HG02610 (cell line): ENCODE results near the gene CRCP.
"Not testable (repeated sequence)": the region's sequence is repeated elsewhere in the genome, so short reads cannot be mapped to it uniquely, and the experiment has no call there.

Source experiments
- ATAC-seq: cut with Tn5 transposase; IDR thresholded peaks from one replicate; pipeline ENCODE4 v1.9.1; 2021; ENCODE audit warnings: mild to moderate bottlenecking, moderate library complexity; ENCODE audit not compliant: unreplicated experiment

The CRCP gene

GRCh38 chr7:66114743-66115649 lies at the start of gene CRCP:
TSS of gene CRCP (plus strand) at chr7:66114847. CDS start at chr7:66114963, 116 bp downstream.
- peak; percentile 90 for ATAC-seq

- no peak for ATAC-seq
Observed at GRCh38 chr7:66069732-66070131, 44.9 kb upstream of the CRCP start.

- ATAC-seq: no peak
Observed at GRCh38 chr7:66070222-66070621, 44.4 kb upstream of the CRCP start.

GRCh38 chr7:66072208-66072607 lies 42.4 kb upstream of the CRCP start:
- ATAC-seq: not testable (repeated sequence)

- peak; percentile 99 for ATAC-seq
Observed at GRCh38 chr7:66075590-66076461, 38.8 kb upstream of the CRCP start, which contains the start of gene ASL. TSS of gene ASL (plus strand) at chr7:66075819. CDS start at chr7:66076082, 263 bp downstream.

GRCh38 chr7:66076462-66077329 lies 38.0 kb upstream of the CRCP start:
- no peak for ATAC-seq

- no peak for ATAC-seq
Observed at GRCh38 chr7:66078067-66078466, 36.6 kb upstream of the CRCP start.

GRCh38 chr7:66082083-66082482 lies 32.6 kb upstream of the CRCP start:
- ATAC-seq: no peak

- ATAC-seq: no peak
Observed at GRCh38 chr7:66082886-66083415, 31.7 kb upstream of the CRCP start.

GRCh38 chr7:66083677-66084076 lies 31.0 kb upstream of the CRCP start:
- ATAC-seq: no peak

- ATAC-seq: no peak
Observed at GRCh38 chr7:66088861-66089838, 25.5 kb upstream of the CRCP start.

GRCh38 chr7:66092654-66093053 lies 22.0 kb upstream of the CRCP start:
- ATAC-seq: no peak

- ATAC-seq: no peak
Observed at GRCh38 chr7:66095010-66095409, 19.6 kb upstream of the CRCP start.

- no peak for ATAC-seq
Observed at GRCh38 chr7:66099232-66099550, 15.5 kb upstream of the CRCP start.

GRCh38 chr7:66099551-66100407 lies 14.9 kb upstream of the CRCP start:
- peak; percentile 81 for ATAC-seq

GRCh38 chr7:66100408-66101050 lies 14.1 kb upstream of the CRCP start:
- peak; percentile 8 for ATAC-seq

- not testable (repeated sequence) for ATAC-seq
Observed at GRCh38 chr7:66102168-66102567, 12.5 kb upstream of the CRCP start.

GRCh38 chr7:66103994-66104393 lies 10.7 kb upstream of the CRCP start:
- not testable (repeated sequence) for ATAC-seq
